Activated T-helper 9 cell treated with anti-CD3 and anti-CD28 coated beads, Interleukin-2, amount 50 U/mL, for 16 hours (primary cell): ENCODE data around the gene LRBA.

ENCODE experiments used
- DNase-seq: peaks from one replicate; pipeline ENCODE4 v3.0.0-alpha.2; 2020; ENCODE audit warnings: low read depth

LRBA gene

DNA sequence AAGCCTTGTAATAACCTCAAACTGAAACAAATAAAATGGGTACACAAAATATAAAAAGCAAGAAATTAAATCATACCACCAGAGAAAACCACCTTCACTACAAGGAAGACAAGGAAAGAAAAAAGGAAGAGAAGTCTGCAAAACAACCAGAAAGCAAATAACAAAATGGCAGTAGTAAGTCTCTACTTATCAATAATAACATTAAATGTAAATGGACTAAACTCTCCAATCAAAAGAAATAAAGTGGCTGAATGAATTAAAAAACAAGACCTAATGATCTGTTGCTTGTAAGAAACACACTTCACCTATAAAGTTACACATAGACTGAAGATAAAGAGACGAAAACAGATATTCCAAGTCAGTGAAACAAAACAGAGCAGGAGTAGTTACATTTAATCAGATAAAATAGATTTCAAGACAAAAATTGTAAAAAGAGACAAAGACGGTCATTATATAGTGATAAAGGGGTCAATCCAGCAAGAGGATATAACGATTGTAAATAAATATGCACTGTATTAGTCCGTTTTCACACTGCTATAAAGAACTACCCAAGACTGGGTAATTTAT, 289.0 kb downstream of the LRBA start:
- no peak for DNase-seq

DNA sequence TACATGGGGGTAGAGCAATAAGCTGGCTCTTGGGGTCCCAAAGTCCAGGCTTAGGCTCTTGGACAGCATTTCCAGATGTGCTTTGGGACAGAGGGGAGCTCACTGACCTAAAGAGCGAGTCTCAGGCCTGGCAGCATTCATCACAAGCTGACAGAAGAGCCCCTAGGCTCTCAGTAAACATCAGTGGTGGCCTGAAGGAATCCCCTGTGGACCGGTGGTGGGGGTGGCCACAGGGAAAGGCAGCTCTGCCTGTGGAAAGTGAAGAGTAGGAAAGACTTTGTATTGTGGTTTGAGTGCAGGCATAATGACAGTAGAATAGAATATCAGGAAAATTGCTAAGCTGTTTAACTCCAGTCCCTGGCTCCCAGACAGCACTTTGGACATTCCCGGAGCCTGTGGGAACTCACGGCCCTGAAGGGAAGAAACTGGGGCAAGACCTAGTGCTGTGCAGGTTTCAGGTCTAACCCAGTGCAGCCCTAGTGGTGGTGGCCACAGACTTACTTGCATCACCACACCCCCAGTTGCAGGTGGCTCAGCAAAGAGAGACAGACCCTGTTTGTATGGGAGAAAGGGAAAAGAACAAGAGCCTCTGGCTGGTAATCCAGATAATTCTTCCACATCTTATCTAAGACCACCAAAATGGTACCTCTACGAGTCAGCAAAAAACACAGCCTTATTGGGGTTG, 291.2 kb downstream of the LRBA start:
- no peak for DNase-seq

DNA sequence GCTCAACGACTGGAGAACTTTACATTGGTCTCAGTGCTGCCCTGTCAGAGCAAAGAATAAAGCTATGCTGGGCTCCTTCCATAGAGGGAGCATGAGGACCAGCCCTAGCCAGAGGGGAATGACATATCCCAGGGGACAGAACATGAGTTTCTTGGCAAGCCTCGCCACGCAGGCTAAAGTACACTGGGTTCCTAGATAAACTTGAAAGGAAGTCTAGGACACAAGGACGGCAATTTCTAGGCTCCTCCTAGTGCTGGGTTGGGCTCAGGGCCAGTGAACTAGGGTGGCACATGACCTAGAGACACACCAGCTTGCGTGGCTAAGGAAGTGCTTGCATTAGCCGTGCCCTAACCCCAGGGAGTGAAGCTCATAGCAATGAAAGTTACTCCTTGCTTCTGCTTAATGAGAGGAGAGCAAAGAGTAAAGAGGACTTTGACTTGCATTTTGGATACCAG, 292.1 kb downstream of the LRBA start:
- no peak for DNase-seq

DNA sequence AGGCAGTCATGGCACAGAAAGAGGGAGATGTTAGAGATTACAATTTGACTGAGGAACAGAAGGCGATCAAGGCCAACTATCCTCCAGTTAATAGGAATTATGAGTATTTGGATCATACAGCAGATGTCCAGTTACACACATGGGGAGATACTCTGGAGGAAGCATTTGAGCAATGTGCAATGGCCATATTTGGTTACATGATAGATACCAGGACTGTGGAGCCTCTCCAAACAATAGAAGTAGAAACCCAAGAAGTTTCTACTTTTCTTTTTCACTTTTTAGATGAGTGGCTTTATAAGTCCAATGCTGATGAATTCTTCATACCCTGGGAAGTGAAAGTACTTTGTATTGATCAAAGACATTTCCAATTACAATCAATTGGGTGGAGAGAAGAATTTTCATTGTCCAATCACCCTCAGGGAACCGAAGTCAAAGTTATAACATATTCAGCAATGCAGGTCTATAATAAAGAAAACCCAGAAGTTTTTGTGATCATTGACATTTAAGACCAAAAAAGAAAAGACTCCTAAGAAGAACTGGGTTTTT, 294.0 kb downstream of the LRBA start:
- no peak for DNase-seq

DNA sequence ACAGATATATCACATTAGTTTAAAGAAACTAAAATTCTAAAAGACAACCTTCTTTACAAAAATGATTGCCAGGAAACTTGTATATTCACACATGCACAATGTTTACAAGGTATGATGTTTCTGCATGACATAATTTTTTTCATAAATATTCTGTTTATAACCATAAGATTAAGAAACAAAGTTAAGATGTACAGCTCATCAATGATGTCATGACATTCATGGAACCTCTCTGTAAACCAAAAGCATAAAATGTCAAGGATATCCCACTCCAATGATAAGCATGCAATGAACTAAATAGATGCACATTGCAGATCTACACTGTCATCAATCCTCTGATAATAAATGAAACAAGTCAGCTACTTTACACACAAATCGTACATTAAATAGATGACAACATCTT, 297.1 kb downstream of the LRBA start:
- no peak for DNase-seq

DNA sequence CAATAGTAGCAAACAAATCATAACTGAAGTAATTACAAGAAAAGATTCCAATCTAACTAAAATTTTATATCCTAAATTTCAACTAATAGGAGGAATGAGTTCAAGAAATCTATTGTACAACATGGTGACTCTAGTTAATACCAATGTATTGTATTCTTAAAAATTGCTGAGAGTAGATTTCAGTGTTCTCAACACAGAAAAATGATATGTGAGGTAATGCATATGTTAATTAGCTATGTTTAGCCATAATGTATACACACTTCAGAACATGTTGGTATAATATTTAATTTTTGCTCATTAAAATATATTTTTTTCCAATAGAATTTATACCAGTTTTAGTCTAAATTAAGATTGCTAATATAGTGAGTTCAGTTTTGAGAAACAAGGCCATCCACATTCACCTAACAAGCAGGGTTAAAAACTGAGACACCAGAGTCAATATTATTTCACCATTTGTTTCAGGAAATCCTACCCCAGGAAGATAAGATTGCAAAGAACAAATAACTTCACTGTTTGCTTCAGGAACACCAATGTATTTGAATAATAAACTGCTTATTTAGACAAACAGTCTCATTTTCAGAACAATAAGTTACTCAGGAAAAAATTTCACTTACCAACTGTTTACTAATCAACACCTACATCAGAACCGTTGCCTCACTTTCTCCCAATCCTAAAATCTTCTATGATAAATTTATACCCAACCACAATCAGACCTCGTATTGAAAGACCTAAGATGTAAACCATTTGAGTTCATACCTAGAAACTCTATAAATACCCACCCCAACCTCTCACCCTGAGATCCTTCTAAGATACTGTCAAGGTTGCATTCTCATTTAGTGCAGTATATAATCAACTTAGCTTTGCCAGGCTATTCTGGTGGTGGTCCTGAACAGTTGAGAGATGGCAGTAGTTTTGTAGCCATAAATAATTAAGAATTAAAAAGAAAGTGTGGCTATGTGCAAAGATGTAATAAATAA, 300.3 kb downstream of the LRBA start:
- no peak for DNase-seq

DNA sequence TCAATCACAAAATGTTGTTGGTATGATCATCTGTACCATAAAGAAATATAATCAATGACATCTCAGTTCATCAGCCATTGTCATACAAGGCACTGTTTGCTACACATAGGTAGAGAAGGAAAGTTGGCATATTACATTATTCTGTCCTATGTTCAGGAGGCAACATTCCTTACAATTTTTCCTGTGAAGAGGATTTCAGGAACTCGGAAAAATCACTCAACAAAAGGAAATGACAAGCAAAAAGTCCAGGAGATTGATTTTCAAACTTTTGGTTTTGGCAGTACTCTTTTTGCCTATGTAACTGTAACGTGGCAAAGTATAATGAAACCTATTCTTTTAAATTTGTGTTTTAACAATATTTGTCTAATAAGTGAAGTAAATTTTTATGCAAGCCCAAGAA, 301.8 kb downstream of the LRBA start:
- no peak for DNase-seq

DNA sequence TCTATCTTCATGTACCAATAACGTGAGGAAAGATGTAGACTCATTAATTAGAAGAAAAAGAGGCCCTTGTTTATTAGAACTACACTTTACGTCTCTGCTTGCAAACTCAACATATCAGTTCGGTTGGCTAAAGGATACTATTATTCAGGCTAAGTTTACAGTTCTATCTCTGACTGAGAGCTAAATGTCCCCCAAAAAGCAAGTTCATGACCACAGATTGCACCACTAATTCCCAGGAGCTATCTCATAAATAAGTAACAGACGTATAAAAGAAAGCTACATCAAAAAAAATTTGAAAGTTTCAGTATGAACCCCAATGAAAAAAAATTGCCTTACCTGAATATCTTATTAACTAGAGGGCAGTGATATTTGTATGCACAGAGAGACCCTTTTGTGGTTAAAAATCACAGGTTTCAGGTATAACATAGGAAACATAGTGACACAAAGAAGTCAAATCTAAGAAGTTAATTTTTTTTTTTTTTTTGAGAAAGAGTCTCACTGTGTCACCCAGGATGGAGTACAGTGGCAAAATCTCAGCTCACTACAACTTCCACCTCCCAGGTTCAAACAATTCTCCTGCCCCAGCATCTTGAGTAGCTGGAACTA, 304.2 kb downstream of the LRBA start:
- DNase-seq, result no peak

DNA sequence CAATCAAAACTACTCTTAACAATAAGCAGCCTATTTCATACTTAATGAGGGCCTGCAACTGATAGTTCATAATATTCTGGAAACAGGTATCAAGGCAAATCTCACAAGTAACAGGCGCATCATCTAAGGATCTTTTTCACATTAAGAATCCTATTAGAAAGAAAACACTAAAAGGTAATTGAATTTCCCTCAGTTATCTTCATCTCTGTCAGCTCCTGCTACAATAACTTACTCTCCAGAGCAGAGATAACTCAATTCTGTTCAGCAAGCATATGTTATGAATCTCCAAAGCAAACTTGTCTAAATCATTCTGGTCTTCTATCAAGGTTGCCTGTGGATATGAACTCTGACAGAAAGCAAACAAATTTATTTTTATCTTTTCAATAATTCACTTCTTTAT, 307.1 kb downstream of the LRBA start:
- no peak for DNase-seq

DNA sequence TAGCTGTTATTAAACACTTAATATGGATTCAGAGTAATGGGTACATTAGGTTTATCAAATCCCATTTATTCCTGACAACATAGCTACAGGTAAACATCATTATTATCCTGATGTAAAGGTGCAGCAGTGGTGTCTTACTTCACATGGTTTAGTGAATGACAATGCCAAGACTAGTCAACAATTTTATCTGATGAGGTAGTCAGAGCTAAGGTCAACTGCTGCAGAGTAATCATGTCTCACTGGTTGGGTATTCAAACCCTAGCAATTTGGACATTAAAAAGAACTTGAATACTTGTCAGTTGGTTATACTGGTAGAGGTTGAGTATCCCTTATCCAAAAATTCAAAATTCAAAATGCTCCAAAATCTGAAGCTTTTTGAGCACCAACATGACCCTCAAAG, 315.5 kb downstream of the LRBA start:
- no peak for DNase-seq

DNA sequence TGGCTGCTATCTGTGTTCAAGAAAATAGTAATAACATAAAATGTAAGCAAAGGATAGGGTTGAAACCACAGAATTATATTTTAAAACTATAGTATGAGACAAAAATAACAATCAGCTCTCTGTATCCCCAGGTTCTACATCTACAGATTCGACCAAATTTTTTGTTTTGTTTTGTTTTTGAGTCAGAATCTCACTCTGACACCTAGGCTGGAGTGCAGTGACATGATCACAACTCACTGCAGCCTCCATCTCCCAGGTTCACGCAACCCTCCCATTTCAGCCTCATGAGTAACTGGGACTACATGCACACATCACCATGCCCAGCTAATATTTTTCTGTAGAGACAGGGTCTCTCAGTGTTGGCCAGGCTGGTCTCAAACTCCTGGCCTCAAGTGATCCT, 319.9 kb downstream of the LRBA start:
- no peak for DNase-seq

DNA sequence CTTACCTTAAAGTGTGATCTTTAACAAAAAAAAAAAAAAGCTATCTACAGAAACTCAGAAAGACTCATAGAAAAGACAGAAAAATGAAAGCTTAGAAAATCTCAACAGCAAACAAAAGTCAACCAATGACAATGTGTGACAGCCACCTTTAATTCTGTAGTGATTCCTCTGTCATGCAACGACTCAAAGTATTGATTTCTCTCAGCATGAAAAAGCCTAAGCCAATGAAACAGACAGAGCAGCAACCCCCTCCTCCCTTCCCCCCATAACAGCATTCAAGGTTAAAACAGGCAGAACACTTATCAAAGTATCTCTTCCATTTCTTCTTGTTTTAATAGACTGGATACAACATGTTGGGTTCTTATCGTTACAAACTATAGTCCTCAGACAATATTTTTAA, 320.6 kb downstream of the LRBA start:
- DNase-seq, result no peak

DNA sequence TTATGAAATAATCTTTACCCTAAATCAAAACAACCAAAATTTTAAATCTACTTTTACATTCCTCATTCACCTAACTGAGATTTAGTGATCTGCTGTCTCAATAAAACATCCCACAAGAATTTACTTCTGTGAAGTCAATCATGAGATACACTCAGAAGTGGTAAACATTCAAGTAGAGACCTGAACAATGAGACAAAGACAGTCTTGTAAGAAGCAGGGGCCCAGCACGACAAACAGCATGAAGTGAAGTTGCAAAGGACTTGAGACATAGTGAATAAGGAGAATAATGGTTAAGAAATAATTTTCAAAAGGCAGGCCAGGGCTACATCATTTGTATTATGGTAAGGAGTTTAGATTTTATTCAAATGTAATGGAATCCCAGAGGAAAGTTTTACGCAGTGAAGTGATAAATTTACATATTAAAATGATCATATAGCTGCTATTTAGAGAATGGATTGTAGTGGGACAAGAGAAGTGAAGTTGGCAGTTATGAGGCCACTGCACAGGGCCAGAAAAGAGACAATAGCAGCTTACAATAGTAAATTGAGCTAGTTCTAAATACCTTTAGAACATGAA, 331.2 kb downstream of the LRBA start:
- no peak for DNase-seq

DNA sequence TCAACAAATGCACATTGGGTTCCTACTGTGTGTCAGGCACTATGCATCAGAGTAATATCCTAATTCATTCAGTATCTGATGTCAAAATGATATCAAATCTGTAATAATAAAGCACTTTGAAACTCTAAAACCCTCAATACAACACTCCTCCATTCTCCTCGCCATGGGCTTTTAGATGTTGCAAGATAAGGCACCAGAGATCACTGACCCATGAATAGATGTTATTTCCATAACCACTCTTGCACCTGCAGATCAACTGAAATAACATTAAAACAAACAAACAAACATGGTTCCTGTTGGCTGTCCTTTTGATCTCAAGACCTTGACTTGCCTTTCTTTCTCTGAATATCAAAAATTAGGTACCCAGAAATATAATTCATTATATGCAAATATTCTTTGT, 333.0 kb downstream of the LRBA start:
- DNase-seq, result no peak

DNA sequence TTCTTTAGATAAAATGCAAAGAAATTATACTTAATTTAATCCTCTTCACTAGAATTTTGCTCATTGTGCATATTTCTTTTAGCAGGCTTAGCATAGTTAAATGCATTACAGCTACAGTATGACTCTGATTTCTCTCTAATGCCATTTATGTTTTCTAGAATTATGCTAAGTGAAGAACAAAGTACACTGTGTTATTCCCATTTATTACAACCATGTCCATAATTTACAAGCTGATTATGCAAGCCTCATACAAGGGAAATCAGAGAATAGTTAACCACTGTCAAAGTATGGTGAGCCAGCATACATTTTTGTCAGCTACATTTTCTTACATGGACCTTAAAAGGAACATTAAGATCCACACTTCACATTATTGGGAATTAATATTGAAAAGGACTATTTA, 334.0 kb downstream of the LRBA start:
- no peak for DNase-seq

DNA sequence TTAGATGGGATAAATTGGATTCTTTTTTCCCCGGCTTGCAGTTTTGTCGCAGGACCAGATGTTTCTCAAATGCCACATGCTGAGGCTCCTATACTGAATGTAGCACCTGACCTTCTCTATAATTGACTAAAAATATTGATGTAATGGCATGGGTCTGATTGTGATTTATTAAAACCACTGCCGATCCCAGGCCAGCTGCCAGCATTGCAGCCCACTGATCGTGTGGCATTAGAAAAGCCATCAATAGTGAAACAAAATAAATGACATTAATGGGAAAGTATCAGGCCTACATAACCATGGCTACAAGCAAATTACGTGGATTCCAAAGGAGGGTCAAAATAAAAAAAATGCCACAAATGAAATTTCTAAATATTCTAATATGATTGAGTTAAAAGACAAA, 334.4 kb downstream of the LRBA start:
- no peak for DNase-seq

DNA sequence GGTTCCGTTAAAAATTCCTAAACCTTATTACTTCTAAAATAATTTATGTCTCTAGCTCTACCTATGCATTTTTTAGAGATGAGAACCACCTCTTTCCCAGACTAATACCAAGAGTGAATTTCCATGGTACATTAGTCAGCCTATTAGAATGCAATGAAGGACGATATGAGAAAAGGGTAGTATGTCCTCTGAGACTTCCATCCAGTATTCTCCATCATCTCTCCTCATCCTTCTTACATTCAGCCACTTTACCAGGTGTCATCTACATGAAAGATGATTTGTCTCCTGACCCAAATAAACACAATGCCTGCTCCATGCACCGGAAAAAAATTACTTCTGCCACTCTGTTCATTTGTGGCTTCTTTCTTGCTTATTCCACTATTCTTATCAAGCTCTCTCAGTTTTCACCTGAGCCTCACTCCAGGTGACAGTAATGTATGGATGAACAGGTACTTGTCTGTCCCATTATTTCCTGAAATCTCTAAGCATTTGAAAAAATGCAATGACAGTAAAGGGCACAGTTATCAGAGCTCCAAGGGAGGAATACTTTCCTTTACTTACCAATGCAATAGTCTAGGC, 335.2 kb downstream of the LRBA start:
- DNase-seq, result no peak

DNA sequence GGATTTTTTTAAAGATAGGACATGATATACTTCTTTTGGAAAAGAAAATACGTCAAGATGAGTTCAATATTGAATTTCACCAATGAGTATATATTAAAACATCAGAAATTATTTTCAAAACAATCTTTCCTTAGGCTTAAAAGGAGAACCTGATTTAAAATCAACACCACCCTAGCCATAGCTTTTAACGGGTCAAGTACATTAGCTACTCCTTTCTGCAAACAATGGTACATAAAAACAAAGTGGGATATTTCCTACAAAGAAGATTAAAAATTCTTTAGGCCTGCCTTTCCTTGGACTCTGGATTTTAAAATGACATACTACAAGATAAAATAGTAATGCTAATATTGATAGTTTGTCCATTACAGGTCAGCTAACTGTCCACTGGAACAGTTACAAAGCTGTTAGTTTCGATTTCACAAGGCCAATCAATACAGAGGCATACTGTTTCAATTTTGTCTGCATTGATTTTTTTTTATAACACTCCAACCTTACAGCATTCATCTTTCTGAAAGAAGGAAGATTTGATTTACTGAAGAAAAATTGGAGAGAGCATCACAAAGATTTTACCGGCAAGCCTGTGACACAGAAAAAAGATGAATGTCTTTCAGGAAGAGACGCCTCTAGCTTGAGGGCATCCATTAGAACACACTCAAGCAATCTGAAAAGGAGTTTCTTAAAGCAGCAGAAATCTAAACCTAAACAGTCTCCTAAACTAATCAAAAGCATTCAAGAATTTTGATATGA, 335.9 kb downstream of the LRBA start:
- DNase-seq, result no peak

DNA sequence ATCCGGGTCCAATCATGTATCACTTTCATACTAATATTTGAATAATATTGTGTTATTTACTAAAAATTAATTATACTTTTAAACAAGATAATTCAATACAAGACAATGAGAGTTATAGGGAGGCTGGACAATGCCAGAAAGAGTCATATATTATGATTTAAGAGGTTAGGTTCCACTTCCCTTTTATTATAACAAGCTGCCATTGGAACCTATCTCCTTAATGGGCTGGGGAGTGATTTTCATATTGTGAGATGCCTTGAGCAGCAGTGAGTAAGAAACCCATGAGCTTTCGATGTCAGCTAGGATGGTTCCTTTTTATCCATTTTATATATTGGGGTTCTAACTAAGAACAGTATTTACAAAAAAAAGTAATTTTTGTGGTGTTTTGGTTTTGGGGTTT, 341.3 kb downstream of the LRBA start:
- DNase-seq, result no peak

DNA sequence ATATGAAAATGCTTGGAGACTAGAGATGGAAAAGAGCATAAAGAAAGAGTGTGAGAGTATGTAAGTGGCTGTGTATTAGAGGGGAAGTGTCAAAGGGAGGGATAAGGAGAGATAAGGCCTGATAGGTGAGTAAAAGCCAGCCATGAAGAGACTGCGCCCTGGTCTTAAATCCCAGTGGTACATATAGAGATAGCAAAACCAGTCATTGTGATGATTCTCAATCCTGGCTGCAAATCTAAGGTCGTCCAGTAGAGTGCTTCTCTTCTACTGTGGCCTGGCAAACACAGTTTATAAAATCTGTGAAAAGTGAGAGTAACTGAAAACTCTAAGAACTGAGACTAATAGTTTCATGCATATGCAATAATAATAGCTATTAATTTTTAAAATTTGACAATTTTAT, 346.3 kb downstream of the LRBA start:
- DNase-seq, result no peak

DNA sequence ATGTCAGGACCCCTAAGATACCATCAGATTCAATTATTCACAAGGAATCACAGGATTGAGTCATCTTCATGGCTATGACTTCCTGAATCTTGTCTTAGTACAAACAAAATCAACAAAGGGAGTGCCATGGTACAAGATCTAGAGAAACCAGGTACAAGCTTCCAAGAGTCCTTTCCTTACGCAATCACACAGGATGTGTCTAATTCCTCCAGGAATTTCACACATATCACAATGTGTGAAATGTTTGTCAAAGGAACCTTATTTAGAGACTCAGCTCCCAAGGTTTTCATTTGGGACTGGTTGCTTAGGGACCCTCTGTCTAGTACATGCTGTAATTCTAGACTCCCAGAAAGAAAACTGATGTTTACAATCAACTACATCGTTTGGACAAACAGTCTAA, 350.1 kb downstream of the LRBA start:
- no peak for DNase-seq
